HCT116 (cell line): ENCODE results near the gene NOXA1. TPM values are rescaled to one million over a fixed set of nuclear protein-coding genes. Genes with fewer than 3 reads are reported as not detected.

Experiments used
- ATAC-seq: fragments of 200-7000 bp; cut with Tn5 transposase; 2 replicates; pipeline ENCODE4 v1.9.1; 2020; ENCODE audit warnings: mild to moderate bottlenecking, moderate library complexity
- BruUV-seq: library from RNA; stranded (reverse); fragments of 400-500 nt; replicated peaks from 2 replicates; lab custom pipeline; 2021; lab: Mats Ljungman, UMichigan
- CTCF ChIA-PET: fragments of 300-600 bp; sonication (Branson Sonifier 250); formaldehyde crosslinking; loops from one replicate; lab custom pipeline; 2021; ENCODE audit warnings: antibody characterized with exemption; lab: Charles Lee
- POLR2A ChIA-PET: fragments of 300-600, 350-600 bp; sonication (Branson Sonifier 250); formaldehyde crosslinking; loops from one replicate; lab custom pipeline; 2021; ENCODE audit warnings: antibody characterized with exemption; lab: Charles Lee
- RAD21 ChIA-PET, 2 experiments: fragments of 300-600 bp; sonication (Branson Sonifier 250); formaldehyde crosslinking; loops; one replicate each; lab custom pipeline; 2023; ENCODE audit warnings: low total read pairs in 2 of 2; ENCODE audit not compliant: uncharacterized antibody in 2 of 2, unreplicated experiment in 2 of 2, low non-redundant PET in 1 of 2; lab: Charles Lee
- DNase-seq: peaks from one replicate; pipeline ENCODE4 v3.0.0-alpha.2; 2010; ENCODE audit warnings: low read depth, low spot score
- H2AFZ ChIP-seq: fragments of 200-600 bp; shearing (Covaris generic), sonication (generic); 2 replicates; pipeline ENCODE4 v1.6.1; 2017; ENCODE audit warnings: low read depth, mixed run types, mixed read lengths, antibody characterized with exemption, low read length; ENCODE audit not compliant: poor library complexity, severe bottlenecking
- H3K27ac ChIP-seq: 2 replicates; pipeline ENCODE4 v1.5.1; 2012; ENCODE audit warnings: low read depth, low read length
- H3K27me3 ChIP-seq: fragments of 200-600 bp; sonication (generic); 2 replicates; pipeline ENCODE4 v1.6.1; 2016; ENCODE audit warnings: mixed run types, low read length, mixed read lengths; ENCODE audit not compliant: insufficient read depth
- H3K36me3 ChIP-seq, 2 experiments: fragments of 200-500 bp in 1 of 2; fragments of 200-600 bp in 1 of 2; sonication (Bioruptor generic) in 1 of 2; sonication (generic) in 1 of 2; 2 replicates each; pipeline versions ENCODE4 v1.5.1 to v1.6.1; 2014 to 2016; ENCODE audit warnings: low read length in 2 of 2, inconsistent platforms in 1 of 2, mixed read lengths in 1 of 2, mixed run types in 1 of 2; ENCODE audit not compliant: insufficient read depth in 2 of 2, control insufficient read depth in 1 of 2
- H3K4me1 ChIP-seq, 2 experiments: fragments of 200-600 bp in 1 of 2; sonication (generic) in 1 of 2; 2 replicates each; pipeline versions ENCODE4 v1.5.1 to v1.6.1; 2012 to 2017; ENCODE audit warnings: low read length in 2 of 2, inconsistent platforms in 1 of 2, mild to moderate bottlenecking in 1 of 2, mixed read lengths in 1 of 2, mixed run types in 1 of 2, moderate library complexity in 1 of 2; ENCODE audit not compliant: insufficient read depth in 2 of 2, control insufficient read depth in 1 of 2
- H3K4me2 ChIP-seq: fragments of 200-600 bp; sonication (generic); 2 replicates; pipeline ENCODE4 v1.6.1; 2017; ENCODE audit warnings: mixed run types, low read length, mixed read lengths
- H3K4me3 ChIP-seq, 2 experiments: fragments of 200-600 bp in 1 of 2; sonication (generic) in 1 of 2; replicated peaks in 1 of 2; 2 replicates each; pipeline ENCODE4 v1.5.1; 2011 to 2016; ENCODE audit warnings: low read length in 2 of 2, control low read depth in 1 of 2, low read depth in 1 of 2, mild to moderate bottlenecking in 1 of 2, mixed read lengths in 1 of 2, mixed run types in 1 of 2
- H3K79me2 ChIP-seq: fragments of 200-600 bp; sonication (generic); 2 replicates; pipeline ENCODE4 v1.6.1; 2017; ENCODE audit warnings: mild to moderate bottlenecking, mixed run types, low read length, moderate library complexity, mixed read lengths; ENCODE audit not compliant: insufficient read depth
- H3K9ac ChIP-seq: fragments of 200-600 bp; sonication (generic); 2 replicates; pipeline ENCODE4 v1.6.1; 2016; ENCODE audit warnings: low read length, mixed read lengths
- H3K9me2 ChIP-seq: fragments of 200-600 bp; sonication (generic), shearing (Covaris generic); 2 replicates; pipeline ENCODE4 v1.6.1; 2017; ENCODE audit warnings: mixed run types, mild to moderate bottlenecking, moderate library complexity; ENCODE audit not compliant: insufficient read depth
- H3K9me3 ChIP-seq, 2 experiments: fragments of 200-500 bp in 1 of 2; fragments of 200-600 bp in 1 of 2; sonication (Bioruptor generic) in 1 of 2; sonication (generic) in 1 of 2; 2 replicates each; pipeline ENCODE4 v1.6.1; 2014 to 2017; ENCODE audit warnings: low read length in 2 of 2, mixed read lengths in 2 of 2, inconsistent platforms in 1 of 2, low read depth in 1 of 2, mild to moderate bottlenecking in 1 of 2, mixed run types in 1 of 2, moderate library complexity in 1 of 2; ENCODE audit not compliant: control insufficient read depth in 1 of 2, insufficient read depth in 1 of 2
- H4K20me1 ChIP-seq: fragments of 200-600 bp; sonication (generic), shearing (Covaris generic); 2 replicates; pipeline ENCODE4 v1.6.1; 2017; ENCODE audit warnings: mixed run types, mild to moderate bottlenecking, moderate library complexity; ENCODE audit not compliant: insufficient read depth
- CEBPB ChIP-seq: IDR thresholded peaks from 2 replicates; pipeline ENCODE4 v1.6.1; 2012; ENCODE audit warnings: low read depth
- EZH2phosphoT487 ChIP-seq: fragments of 200-600 bp; IDR thresholded peaks from 2 replicates; pipeline ENCODE4 v1.6.1; 2018; ENCODE audit warnings: antibody characterized with exemption, borderline replicate concordance
- FOSL1 ChIP-seq: IDR thresholded peaks from 2 replicates; pipeline ENCODE4 v1.6.1; 2012; ENCODE audit warnings: low read depth
- JUND ChIP-seq: IDR thresholded peaks from 2 replicates; pipeline ENCODE4 v1.6.1; 2012
- RAD21 ChIP-seq: IDR thresholded peaks from 2 replicates; pipeline ENCODE4 v1.6.1; 2012; ENCODE audit warnings: low read depth, mild to moderate bottlenecking
- SP1 ChIP-seq: IDR thresholded peaks from 2 replicates; pipeline ENCODE4 v1.6.1; 2012; ENCODE audit warnings: low read depth
- SRF ChIP-seq: IDR thresholded peaks from 2 replicates; pipeline ENCODE4 v1.6.1; 2012; ENCODE audit warnings: low read depth
- ZFX ChIP-seq: fragments of 450-650 bp; IDR thresholded peaks from 2 replicates; pipeline ENCODE4 v1.6.1; 2017
- intact Hi-C: fragments of 100-400 bp; cut with micrococcal nuclease; formaldehyde crosslinking; loops from 2 replicates; pipeline ENCODE4 v1.10.0; 2022
- total RNA-seq: library from RNA; stranded (reverse); gene quantifications from one replicate; pipeline ENCODE4 v1.2.1, GENCODE V29; 2021; ENCODE audit not compliant: unreplicated experiment
- TF ChIP-seq, protein P1 (sequence below): IDR thresholded peaks from 2 replicates; pipeline ENCODE4 v1.6.1; 2012; ENCODE audit warnings: low read depth
- TF ChIP-seq, protein P2 (sequence below): IDR thresholded peaks from 2 replicates; pipeline ENCODE4 v1.6.1; 2012
- TF ChIP-seq, protein P3 (sequence below): IDR thresholded peaks from 2 replicates; pipeline ENCODE4 v1.6.1; 2012
- TF ChIP-seq, protein P4 (sequence below): IDR thresholded peaks from 2 replicates; pipeline ENCODE4 v1.6.1; 2011; ENCODE audit warnings: mild to moderate bottlenecking, low read length, moderate library complexity; ENCODE audit not compliant: insufficient replicate concordance; ENCODE audit errors: extremely low read depth

NOXA1 gene
- total RNA-seq, 1 experiment from 2014 or later, result 13.2 TPM

DNA sequence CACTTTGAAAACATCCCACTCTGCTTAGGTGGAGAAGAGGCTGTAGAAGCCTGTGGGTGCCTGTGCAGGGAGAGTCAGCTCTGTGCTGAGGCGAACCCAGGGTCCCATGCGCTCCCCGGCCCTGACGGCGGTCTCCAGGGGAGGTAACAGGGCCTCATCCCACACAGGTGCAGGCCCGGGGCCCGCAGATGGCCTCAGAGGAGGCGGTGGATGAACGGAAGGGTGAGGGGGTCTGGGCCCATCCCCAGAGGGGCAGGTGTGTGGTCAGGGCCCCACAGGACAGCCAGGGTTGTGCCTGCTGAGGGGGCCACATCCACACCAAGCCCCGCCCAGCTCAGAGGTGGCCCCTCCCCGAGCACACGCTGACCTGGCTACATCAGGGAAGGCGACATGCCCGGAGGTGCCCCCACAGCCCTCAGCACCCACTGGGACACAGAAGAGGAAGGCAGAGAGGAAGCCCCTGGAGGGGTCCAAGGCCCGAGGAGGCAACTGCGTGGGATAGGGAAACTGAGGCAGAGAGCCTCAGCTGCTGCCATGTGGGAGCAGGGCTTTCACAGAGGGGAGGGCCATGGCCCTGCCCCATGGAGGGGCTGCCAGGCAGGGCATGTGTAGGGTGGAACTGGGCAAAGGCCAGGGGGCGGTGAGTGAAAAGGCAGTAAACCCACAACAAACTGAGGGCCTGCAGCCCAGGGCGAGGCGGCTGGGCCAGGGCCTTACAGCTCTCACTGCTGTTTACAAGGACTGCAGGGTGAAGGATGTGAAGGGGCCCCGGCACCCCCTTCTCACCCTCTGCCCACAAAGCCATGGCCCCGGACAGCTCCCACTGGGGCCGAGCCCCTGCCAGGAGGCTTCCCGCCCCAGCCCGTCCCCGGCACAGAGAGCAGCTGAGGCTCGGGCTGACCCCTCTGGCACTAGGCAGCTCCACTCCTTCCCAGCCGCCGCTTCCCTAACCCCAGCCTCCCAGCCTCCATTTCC lies 29.7 kb upstream of the NOXA1 start:
- Histone ChIP-seq H3K9me2 (no peaks in the 10 kb centered on the region), H3K27ac (no peak overlapping the region), H3K36me3 (no peaks in the 10 kb centered on the region), H2AFZ (no peak overlapping the region), H3K4me2 (no peak overlapping the region), H3K79me2 (no peaks in the 10 kb centered on the region), H3K9ac (no peak overlapping the region), H3K4me3 (no peak overlapping the region), H3K4me1 (peaks cover 0 to 8% of the 10 kb centered on the region in 2 experiments; a peak in 2 of 4 replicates), H3K9me3 (no peaks in the 10 kb centered on the region), H4K20me1 (no peaks in the 10 kb centered on the region), H3K27me3 (no peaks in the 10 kb centered on the region)
- ChIA-PET POLR2A (no interaction called here), CTCF (no interaction called here), RAD21 (no interaction called here)
- BruUV-seq, result no TSS peak
- DNase-seq (no peak), ATAC-seq (no peak)
- intact Hi-C loops, result no loop called here
- TF ChIP-seq FOSL1, result no peak

DNA sequence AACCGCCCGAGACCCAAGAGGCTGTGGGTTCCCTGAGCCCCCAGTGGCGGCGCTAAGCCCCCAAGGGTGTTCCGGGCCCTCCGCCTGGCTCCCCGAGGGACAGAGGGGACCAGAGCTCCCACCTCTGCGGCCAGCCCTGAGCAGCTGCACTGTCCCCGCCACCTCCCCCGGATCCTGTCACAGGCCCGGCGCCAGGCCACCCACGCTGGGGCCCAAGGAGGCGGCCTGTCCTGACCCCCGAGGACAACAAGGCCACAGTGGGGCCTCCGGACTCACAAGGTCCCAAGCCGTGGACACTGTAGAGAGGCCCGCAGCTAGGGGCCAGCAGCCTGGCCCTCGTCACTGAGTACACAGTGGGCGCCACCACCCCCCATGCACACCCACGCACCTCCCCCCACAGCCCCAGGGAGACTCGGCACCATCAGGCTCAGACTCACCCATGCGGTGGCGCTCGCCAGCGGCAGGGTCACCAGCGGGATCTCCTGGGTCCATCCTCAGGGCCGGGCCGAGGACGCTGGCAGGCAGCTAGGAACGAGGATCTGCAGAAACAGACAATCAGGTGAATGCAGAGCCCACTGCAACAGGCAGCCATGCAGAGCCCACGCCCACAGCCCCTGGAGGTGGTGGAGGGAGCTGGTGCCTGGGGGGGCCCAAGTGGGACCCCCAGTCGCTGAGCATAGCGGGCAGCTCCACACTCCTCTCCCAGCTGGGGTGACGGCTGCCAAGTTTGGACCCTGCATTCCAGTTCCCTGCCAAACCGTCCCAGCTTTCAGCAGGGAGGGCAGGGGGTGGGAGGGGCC lies 28.1 kb upstream of the NOXA1 start:
- ATAC-seq (no peak), DNase-seq (no peak)
- no peaks in the 10 kb centered on the region for H3K9me3 ChIP-seq
- ChIA-PET CTCF (no interaction called here), RAD21 (interaction anchor here in 1 of 2 experiments (0.6 kb wide), 1 partner anchor 56 kb away, joined by 3 read pairs; no protein-coding TSS in a partner anchor), POLR2A (no interaction called here)
- no peaks in the 10 kb centered on the region for H3K79me2 ChIP-seq
- H3K4me2 ChIP-seq, result no peak overlapping the region
- no peaks in the 10 kb centered on the region for H3K36me3 ChIP-seq
- no peak overlapping the region for H3K4me3 ChIP-seq
- no peak overlapping the region for H3K27ac ChIP-seq
- no TSS peak for BruUV-seq
- H3K9ac ChIP-seq, result no peak overlapping the region
- no peaks in the 10 kb centered on the region for H3K27me3 ChIP-seq
- intact Hi-C loops, result no loop called here
- no peaks in the 10 kb centered on the region for H3K9me2 ChIP-seq
- no peak overlapping the region for H2AFZ ChIP-seq
- H3K4me1 ChIP-seq, result peaks cover 0 to 8% of the 10 kb centered on the region in 2 experiments; a peak in 2 of 4 replicates
- no peaks in the 10 kb centered on the region for H4K20me1 ChIP-seq
- TF ChIP-seq, protein P1, sequence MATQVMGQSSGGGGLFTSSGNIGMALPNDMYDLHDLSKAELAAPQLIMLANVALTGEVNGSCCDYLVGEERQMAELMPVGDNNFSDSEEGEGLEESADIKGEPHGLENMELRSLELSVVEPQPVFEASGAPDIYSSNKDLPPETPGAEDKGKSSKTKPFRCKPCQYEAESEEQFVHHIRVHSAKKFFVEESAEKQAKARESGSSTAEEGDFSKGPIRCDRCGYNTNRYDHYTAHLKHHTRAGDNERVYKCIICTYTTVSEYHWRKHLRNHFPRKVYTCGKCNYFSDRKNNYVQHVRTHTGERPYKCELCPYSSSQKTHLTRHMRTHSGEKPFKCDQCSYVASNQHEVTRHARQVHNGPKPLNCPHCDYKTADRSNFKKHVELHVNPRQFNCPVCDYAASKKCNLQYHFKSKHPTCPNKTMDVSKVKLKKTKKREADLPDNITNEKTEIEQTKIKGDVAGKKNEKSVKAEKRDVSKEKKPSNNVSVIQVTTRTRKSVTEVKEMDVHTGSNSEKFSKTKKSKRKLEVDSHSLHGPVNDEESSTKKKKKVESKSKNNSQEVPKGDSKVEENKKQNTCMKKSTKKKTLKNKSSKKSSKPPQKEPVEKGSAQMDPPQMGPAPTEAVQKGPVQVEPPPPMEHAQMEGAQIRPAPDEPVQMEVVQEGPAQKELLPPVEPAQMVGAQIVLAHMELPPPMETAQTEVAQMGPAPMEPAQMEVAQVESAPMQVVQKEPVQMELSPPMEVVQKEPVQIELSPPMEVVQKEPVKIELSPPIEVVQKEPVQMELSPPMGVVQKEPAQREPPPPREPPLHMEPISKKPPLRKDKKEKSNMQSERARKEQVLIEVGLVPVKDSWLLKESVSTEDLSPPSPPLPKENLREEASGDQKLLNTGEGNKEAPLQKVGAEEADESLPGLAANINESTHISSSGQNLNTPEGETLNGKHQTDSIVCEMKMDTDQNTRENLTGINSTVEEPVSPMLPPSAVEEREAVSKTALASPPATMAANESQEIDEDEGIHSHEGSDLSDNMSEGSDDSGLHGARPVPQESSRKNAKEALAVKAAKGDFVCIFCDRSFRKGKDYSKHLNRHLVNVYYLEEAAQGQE, result no peak
- TF ChIP-seq EZH2phosphoT487 (no peak), JUND (no peak), SP1 (no peak), SRF (no peak), CEBPB (no peak), ZFX (no peak), RAD21 (no peak)
- TF ChIP-seq, protein P2, sequence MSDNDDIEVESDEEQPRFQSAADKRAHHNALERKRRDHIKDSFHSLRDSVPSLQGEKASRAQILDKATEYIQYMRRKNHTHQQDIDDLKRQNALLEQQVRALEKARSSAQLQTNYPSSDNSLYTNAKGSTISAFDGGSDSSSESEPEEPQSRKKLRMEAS, result no peak
- TF ChIP-seq, protein P3, sequence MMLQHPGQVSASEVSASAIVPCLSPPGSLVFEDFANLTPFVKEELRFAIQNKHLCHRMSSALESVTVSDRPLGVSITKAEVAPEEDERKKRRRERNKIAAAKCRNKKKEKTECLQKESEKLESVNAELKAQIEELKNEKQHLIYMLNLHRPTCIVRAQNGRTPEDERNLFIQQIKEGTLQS, result no peak
- TF ChIP-seq, protein P4, sequence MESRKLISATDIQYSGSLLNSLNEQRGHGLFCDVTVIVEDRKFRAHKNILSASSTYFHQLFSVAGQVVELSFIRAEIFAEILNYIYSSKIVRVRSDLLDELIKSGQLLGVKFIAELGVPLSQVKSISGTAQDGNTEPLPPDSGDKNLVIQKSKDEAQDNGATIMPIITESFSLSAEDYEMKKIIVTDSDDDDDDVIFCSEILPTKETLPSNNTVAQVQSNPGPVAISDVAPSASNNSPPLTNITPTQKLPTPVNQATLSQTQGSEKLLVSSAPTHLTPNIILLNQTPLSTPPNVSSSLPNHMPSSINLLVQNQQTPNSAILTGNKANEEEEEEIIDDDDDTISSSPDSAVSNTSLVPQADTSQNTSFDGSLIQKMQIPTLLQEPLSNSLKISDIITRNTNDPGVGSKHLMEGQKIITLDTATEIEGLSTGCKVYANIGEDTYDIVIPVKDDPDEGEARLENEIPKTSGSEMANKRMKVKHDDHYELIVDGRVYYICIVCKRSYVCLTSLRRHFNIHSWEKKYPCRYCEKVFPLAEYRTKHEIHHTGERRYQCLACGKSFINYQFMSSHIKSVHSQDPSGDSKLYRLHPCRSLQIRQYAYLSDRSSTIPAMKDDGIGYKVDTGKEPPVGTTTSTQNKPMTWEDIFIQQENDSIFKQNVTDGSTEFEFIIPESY, result no peak
